ENCODE measurements around the gene TMEM30A. TPM values are rescaled to one million over a fixed set of nuclear protein-coding genes. Genes with fewer than 3 reads are reported as not detected.

TMEM30A gene
- total RNA-seq, 1 donor from 2014 or later: 118 TPM

GRCh38 chr6:75221116-75221515, 63.5 kb downstream of the TMEM30A start:
- no peak for DNase-seq (ENCODE audit: low read depth)
- no peaks in the 10 kb centered on the region for H3K36me3 ChIP-seq (ENCODE audit: control insufficient read depth, insufficient read depth, low read length)
- no peaks in the 10 kb centered on the region for H3K27me3 ChIP-seq (ENCODE audit: control insufficient read depth, insufficient read depth, low read length)
- TF ChIP-seq CTCF (IDR thresholded peaks at IDR 0.05; ENCODE audit: insufficient read depth, low read length, severe bottlenecking): no peak
- FAIRE-seq: no peak
- no peak overlapping the region for H3K4me3 ChIP-seq (ENCODE audit: low read depth, low read length)

- H3K27me3 ChIP-seq (ENCODE audit: control insufficient read depth, insufficient read depth, low read length): no peaks in the 10 kb centered on the region
- no peak for FAIRE-seq
- H3K36me3 ChIP-seq (ENCODE audit: control insufficient read depth, insufficient read depth, low read length): no peaks in the 10 kb centered on the region
- peak; percentile 36 for DNase-seq (ENCODE audit: low read depth)
- TF ChIP-seq CTCF (IDR thresholded peaks at IDR 0.05; ENCODE audit: insufficient read depth, low read length, severe bottlenecking): no peak
- H3K4me3 ChIP-seq (ENCODE audit: low read depth, low read length): no peak overlapping the region
Observed at GRCh38 chr6:75220357-75220756, 64.2 kb downstream of the TMEM30A start.

- no peak overlapping the region for H3K4me3 ChIP-seq (ENCODE audit: low read depth, low read length)
- no peak for TF ChIP-seq CTCF (IDR thresholded peaks at IDR 0.05; ENCODE audit: insufficient read depth, low read length, severe bottlenecking)
- DNase-seq (ENCODE audit: low read depth) (no peak), FAIRE-seq (no peak)
- no peaks in the 10 kb centered on the region for H3K27me3 ChIP-seq (ENCODE audit: control insufficient read depth, insufficient read depth, low read length)
- H3K36me3 ChIP-seq (ENCODE audit: control insufficient read depth, insufficient read depth, low read length): no peaks in the 10 kb centered on the region
Observed at GRCh38 chr6:75219263-75219662, 65.3 kb downstream of the TMEM30A start.

- Histone ChIP-seq H3K27me3 (ENCODE audit: control insufficient read depth, insufficient read depth, low read length) (no peaks in the 10 kb centered on the region), H3K36me3 (ENCODE audit: control insufficient read depth, insufficient read depth, low read length) (no peaks in the 10 kb centered on the region), H3K4me3 (ENCODE audit: low read depth, low read length) (no peak overlapping the region)
- no peak for TF ChIP-seq CTCF (IDR thresholded peaks at IDR 0.05; ENCODE audit: insufficient read depth, low read length, severe bottlenecking)
- DNase-seq (ENCODE audit: low read depth) (peak; percentile 60), FAIRE-seq (no peak)
Observed at GRCh38 chr6:75217193-75217592, 67.4 kb downstream of the TMEM30A start.

- Histone ChIP-seq H3K36me3 (ENCODE audit: control insufficient read depth, insufficient read depth, low read length) (no peaks in the 10 kb centered on the region), H3K4me3 (ENCODE audit: low read depth, low read length) (no peak overlapping the region), H3K27me3 (ENCODE audit: control insufficient read depth, insufficient read depth, low read length) (no peaks in the 10 kb centered on the region)
- FAIRE-seq (no peak), DNase-seq (ENCODE audit: low read depth) (no peak)
- no peak for TF ChIP-seq CTCF (IDR thresholded peaks at IDR 0.05; ENCODE audit: insufficient read depth, low read length, severe bottlenecking)
Observed at GRCh38 chr6:75215291-75215690, 69.3 kb downstream of the TMEM30A start.

GRCh38 chr6:75213732-75214131, 70.9 kb downstream of the TMEM30A start:
- H3K36me3 ChIP-seq (ENCODE audit: control insufficient read depth, insufficient read depth, low read length): no peaks in the 10 kb centered on the region
- no peaks in the 10 kb centered on the region for H3K27me3 ChIP-seq (ENCODE audit: control insufficient read depth, insufficient read depth, low read length)
- no peak for TF ChIP-seq CTCF (IDR thresholded peaks at IDR 0.05; ENCODE audit: insufficient read depth, low read length, severe bottlenecking)
- no peak overlapping the region for H3K4me3 ChIP-seq (ENCODE audit: low read depth, low read length)
- FAIRE-seq: no peak
- DNase-seq (ENCODE audit: low read depth): no peak

Measured in bronchial epithelial cell (primary cell).